H9 (cell line): ENCODE measurements around the gene TMEM253. TPM values are rescaled to one million over a fixed set of nuclear protein-coding genes. Genes with fewer than 3 reads are reported as not detected.

Source experiments
- DNase-seq: peaks from one replicate; pipeline ENCODE4 v3.0.0-alpha.2; 2017
- H2AFZ ChIP-seq: one replicate; pipeline ENCODE4 v1.6.1; 2013; ENCODE audit warnings: mild to moderate bottlenecking, low read length, control low read depth, moderate library complexity
- H2AK5ac ChIP-seq: 2 replicates; pipeline ENCODE4 v1.6.1; 2013; ENCODE audit warnings: low read length, control low read depth, mixed read lengths; ENCODE audit not compliant: insufficient read length
- H2BK120ac ChIP-seq: one replicate; pipeline ENCODE4 v1.6.1; 2013; ENCODE audit warnings: low read depth, mild to moderate bottlenecking, low read length, control low read depth, inconsistent platforms; ENCODE audit not compliant: poor library complexity, severe bottlenecking
- H2BK12ac ChIP-seq: 2 replicates; pipeline ENCODE4 v1.6.1; 2013; ENCODE audit warnings: low read length, control low read depth, mixed read lengths, low read depth; ENCODE audit not compliant: insufficient read length
- H2BK15ac ChIP-seq: 2 replicates; pipeline ENCODE4 v1.6.1; 2013; ENCODE audit warnings: low read depth, low read length, control low read depth
- H2BK20ac ChIP-seq: one replicate; pipeline ENCODE4 v1.6.1; 2013; ENCODE audit warnings: low read depth, mild to moderate bottlenecking, low read length, control low read depth, inconsistent platforms; ENCODE audit not compliant: poor library complexity, severe bottlenecking
- H2BK5ac ChIP-seq: 2 replicates; pipeline ENCODE4 v1.6.1; 2013; ENCODE audit warnings: low read length, control low read depth, mixed read lengths; ENCODE audit not compliant: insufficient read length
- H3K14ac ChIP-seq: 2 replicates; pipeline ENCODE4 v1.6.1; 2013; ENCODE audit warnings: low read length, control low read depth; ENCODE audit not compliant: insufficient read depth
- H3K18ac ChIP-seq: 2 replicates; pipeline ENCODE4 v1.6.1; 2013; ENCODE audit warnings: low read depth, mild to moderate bottlenecking, mixed read lengths, low read length, control low read depth; ENCODE audit not compliant: insufficient read length
- H3K23ac ChIP-seq: 2 replicates; pipeline ENCODE4 v1.6.1; 2013; ENCODE audit warnings: low read length, control low read depth, mixed read lengths, low read depth; ENCODE audit not compliant: insufficient read length
- H3K23me2 ChIP-seq: 2 replicates; pipeline ENCODE4 v1.6.1; 2013; ENCODE audit warnings: low read depth, mild to moderate bottlenecking, mixed read lengths, low read length, control low read depth; ENCODE audit not compliant: insufficient read length, poor library complexity, severe bottlenecking
- H3K27ac ChIP-seq: 2 replicates; pipeline ENCODE4 v1.5.1; 2013; ENCODE audit warnings: low read length, control low read depth, mixed read lengths, low read depth; ENCODE audit not compliant: insufficient read length
- H3K27me3 ChIP-seq: 2 replicates; pipeline ENCODE4 v1.6.1; 2013; ENCODE audit warnings: low read length, control low read depth, inconsistent platforms; ENCODE audit not compliant: insufficient read depth
- H3K4ac ChIP-seq: 2 replicates; pipeline ENCODE4 v1.6.1; 2013; ENCODE audit warnings: low read depth, mild to moderate bottlenecking, control low read depth, inconsistent platforms, low read length, moderate library complexity
- H3K4me1 ChIP-seq: 2 replicates; pipeline ENCODE4 v1.6.1; 2013; ENCODE audit warnings: low read length, control low read depth, inconsistent platforms; ENCODE audit not compliant: insufficient read depth
- H3K4me2 ChIP-seq: 2 replicates; pipeline ENCODE4 v1.6.1; 2013; ENCODE audit warnings: low read length, control low read depth, mixed read lengths; ENCODE audit not compliant: insufficient read length, insufficient read depth
- H3K56ac ChIP-seq: 2 replicates; pipeline ENCODE4 v1.6.1; 2013; ENCODE audit warnings: low read depth, mild to moderate bottlenecking, mixed read lengths, low read length, control low read depth; ENCODE audit not compliant: insufficient read length
- H3K79me1 ChIP-seq: 2 replicates; pipeline ENCODE4 v1.6.1; 2013; ENCODE audit warnings: low read depth, mild to moderate bottlenecking, moderate library complexity, low read length, control low read depth, inconsistent platforms; ENCODE audit not compliant: insufficient read depth, poor library complexity, severe bottlenecking
- H3K79me2 ChIP-seq: 2 replicates; pipeline ENCODE4 v1.6.1; 2013; ENCODE audit warnings: low read length, control low read depth, inconsistent platforms; ENCODE audit not compliant: insufficient read depth
- H3K9ac ChIP-seq: 2 replicates; pipeline ENCODE4 v1.6.1; 2013; ENCODE audit warnings: low read length, control low read depth, mixed read lengths; ENCODE audit not compliant: insufficient read length; ENCODE audit errors: extremely low read depth
- H3K9me3 ChIP-seq: one replicate; pipeline ENCODE4 v1.6.1; 2013; ENCODE audit warnings: low read depth, low read length, inconsistent platforms; ENCODE audit not compliant: control insufficient read depth
- H3T11ph ChIP-seq: one replicate; pipeline ENCODE4 v1.6.1; 2013; ENCODE audit warnings: mild to moderate bottlenecking, low read length, control low read depth, inconsistent platforms
- H4K20me1 ChIP-seq: one replicate; pipeline ENCODE4 v1.6.1; 2013; ENCODE audit not compliant: control insufficient read depth, insufficient read length, insufficient read depth
- H4K5ac ChIP-seq: 2 replicates; pipeline ENCODE4 v1.6.1; 2013; ENCODE audit warnings: low read depth, mild to moderate bottlenecking, mixed read lengths, low read length, control low read depth; ENCODE audit not compliant: insufficient read length
- H4K8ac ChIP-seq: replicated peaks from 2 replicates; pipeline ENCODE4 v1.6.1; 2013; ENCODE audit warnings: low read length, control low read depth, mixed read lengths, low read depth; ENCODE audit not compliant: insufficient read length
- H4K91ac ChIP-seq: 2 replicates; pipeline ENCODE4 v1.6.1; 2013; ENCODE audit warnings: low read depth, mild to moderate bottlenecking, moderate library complexity, mixed read lengths, low read length, control low read depth; ENCODE audit not compliant: insufficient read length
- H3K27ac Mint-ChIP-seq, 3 experiments: 2 replicates in 2 of 3; 3 replicates in 1 of 3; pipeline ENCODE4 v1.8.0; 2020 to 2021; ENCODE audit warnings: mixed read lengths in 3 of 3, mild to moderate bottlenecking in 1 of 3, moderate library complexity in 1 of 3
- H3K27me3 Mint-ChIP-seq: 2 replicates; pipeline ENCODE4 v1.8.0; 2021; ENCODE audit warnings: low read depth, mild to moderate bottlenecking, moderate library complexity, mixed read lengths
- H3K36me3 Mint-ChIP-seq, 3 experiments: 2 replicates in 2 of 3; 3 replicates in 1 of 3; pipeline ENCODE4 v1.8.0; 2020 to 2021; ENCODE audit warnings: low read depth in 3 of 3, mixed read lengths in 3 of 3; ENCODE audit not compliant: insufficient read depth in 1 of 3
- H3K4me1 Mint-ChIP-seq, 2 experiments: 2 replicates each; pipeline ENCODE4 v1.8.0; 2020; ENCODE audit warnings: mixed read lengths in 2 of 2
- H3K4me3 Mint-ChIP-seq, 2 experiments: 2 replicates in 1 of 2; 3 replicates in 1 of 2; pipeline ENCODE4 v1.8.0; 2020 to 2021; ENCODE audit warnings: mild to moderate bottlenecking in 2 of 2, mixed read lengths in 2 of 2, moderate library complexity in 1 of 2
- H3K9me3 Mint-ChIP-seq, 2 experiments: 2 replicates in 1 of 2; 3 replicates in 1 of 2; pipeline ENCODE4 v1.8.0; 2020; ENCODE audit warnings: mild to moderate bottlenecking in 2 of 2, mixed read lengths in 2 of 2, moderate library complexity in 1 of 2
- WGBS: extraction: QIAGEN DNeasy Blood & Tissue Kit; methylation state at CpG from one replicate; pipeline ENCODE4 v1.1.7; 2013; ENCODE audit warnings: missing lambda C conversion rate, low lambda C conversion rate, mixed read lengths; ENCODE audit not compliant: insufficient read length; ENCODE audit errors: extremely low coverage; 5-methylcytosine and 5-hydroxymethylcytosine counted together
- total RNA-seq: library from RNA; stranded (reverse); gene quantifications from 2 replicates; pipeline ENCODE4 v1.2.1, GENCODE V29; 2021
- TF ChIP-seq, protein P1 (sequence below): fragments of 200-600 bp; sonication (generic); conservative IDR thresholded peaks from 3 replicates; pipeline ENCODE4 v1.8.0; 2021; ENCODE audit warnings: antibody characterized with exemption, mild to moderate bottlenecking

Gene TMEM253
- total RNA-seq, 1 experiment from 2014 or later = 2.2 TPM

DNA sequence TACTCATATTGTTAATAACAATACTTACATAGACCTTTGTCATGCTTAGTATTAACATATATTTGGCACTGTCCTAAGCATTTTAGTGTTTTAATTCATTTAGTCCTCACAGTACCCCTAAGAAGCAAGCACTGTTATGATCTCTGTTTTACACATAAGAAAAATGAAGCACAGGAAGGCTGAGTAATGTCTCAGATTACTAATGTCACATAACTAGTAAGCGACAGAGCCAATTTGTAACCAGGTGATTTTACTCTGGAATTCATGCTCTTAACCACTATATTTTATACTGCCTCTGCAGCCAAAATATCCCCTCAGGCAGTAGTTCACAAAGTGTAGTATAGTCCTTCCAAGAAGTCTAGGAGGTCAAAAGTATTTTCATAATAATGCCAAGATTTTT lies 20.3 kb downstream of the TMEM253 start:
- Mint-ChIP-seq H3K36me3 (no peaks in the 10 kb centered on the region), H3K27ac (no peak overlapping the region), H3K27me3 (no peaks in the 10 kb centered on the region), H3K4me1 (peaks cover 6% of the 10 kb centered on the region in 2 experiments), H3K9me3 (no peaks in the 10 kb centered on the region), H3K4me3 (no peak overlapping the region)
- no peak overlapping the region for H3T11ph ChIP-seq
- no peak overlapping the region for H3K4me2 ChIP-seq
- H4K20me1 ChIP-seq = no peaks in the 10 kb centered on the region
- no peaks in the 10 kb centered on the region for H3K4me1 ChIP-seq
- no peak overlapping the region for H2BK20ac ChIP-seq
- no peak overlapping the region for H4K5ac ChIP-seq
- no peak overlapping the region for H2BK12ac ChIP-seq
- H3K23me2 ChIP-seq = no peaks in the 10 kb centered on the region
- no peak overlapping the region for H2AFZ ChIP-seq
- H2BK15ac ChIP-seq = no peak overlapping the region
- H3K23ac ChIP-seq = no peak overlapping the region
- H4K91ac ChIP-seq = no peak overlapping the region
- H2BK120ac ChIP-seq = no peak overlapping the region
- H3K56ac ChIP-seq = no peak overlapping the region
- no peak overlapping the region for H3K27ac ChIP-seq
- TF ChIP-seq, protein P1, sequence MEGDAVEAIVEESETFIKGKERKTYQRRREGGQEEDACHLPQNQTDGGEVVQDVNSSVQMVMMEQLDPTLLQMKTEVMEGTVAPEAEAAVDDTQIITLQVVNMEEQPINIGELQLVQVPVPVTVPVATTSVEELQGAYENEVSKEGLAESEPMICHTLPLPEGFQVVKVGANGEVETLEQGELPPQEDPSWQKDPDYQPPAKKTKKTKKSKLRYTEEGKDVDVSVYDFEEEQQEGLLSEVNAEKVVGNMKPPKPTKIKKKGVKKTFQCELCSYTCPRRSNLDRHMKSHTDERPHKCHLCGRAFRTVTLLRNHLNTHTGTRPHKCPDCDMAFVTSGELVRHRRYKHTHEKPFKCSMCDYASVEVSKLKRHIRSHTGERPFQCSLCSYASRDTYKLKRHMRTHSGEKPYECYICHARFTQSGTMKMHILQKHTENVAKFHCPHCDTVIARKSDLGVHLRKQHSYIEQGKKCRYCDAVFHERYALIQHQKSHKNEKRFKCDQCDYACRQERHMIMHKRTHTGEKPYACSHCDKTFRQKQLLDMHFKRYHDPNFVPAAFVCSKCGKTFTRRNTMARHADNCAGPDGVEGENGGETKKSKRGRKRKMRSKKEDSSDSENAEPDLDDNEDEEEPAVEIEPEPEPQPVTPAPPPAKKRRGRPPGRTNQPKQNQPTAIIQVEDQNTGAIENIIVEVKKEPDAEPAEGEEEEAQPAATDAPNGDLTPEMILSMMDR = no peak
- no peak overlapping the region for H3K14ac ChIP-seq
- H2BK5ac ChIP-seq = no peak overlapping the region
- no peaks in the 10 kb centered on the region for H3K27me3 ChIP-seq
- H3K9me3 ChIP-seq = no peaks in the 10 kb centered on the region
- no peaks in the 10 kb centered on the region for H3K79me1 ChIP-seq
- no peak overlapping the region for H3K4ac ChIP-seq
- no peaks in the 10 kb centered on the region for H3K79me2 ChIP-seq
- no CpG with 5 or more reads among the region's 1 CpG for WGBS
- H4K8ac ChIP-seq = no peak overlapping the region
- no peak for DNase-seq
- H2AK5ac ChIP-seq = no peak overlapping the region
- H3K9ac ChIP-seq = no peak overlapping the region
- no peak overlapping the region for H3K18ac ChIP-seq
